Fibroblast of skin of left biceps (primary cell): ENCODE results near the gene TYW1.
"Not testable (repeated sequence)": the region's sequence is repeated elsewhere in the genome, so short reads cannot be mapped to it uniquely, and the experiment has no call there.

ENCODE experiments used
- DNase-seq, 2 experiments: peaks; one replicate each; pipeline ENCODE4 v3.0.0-alpha.2; 2013; ENCODE audit warnings: low read depth in 2 of 2

Gene TYW1

DNA sequence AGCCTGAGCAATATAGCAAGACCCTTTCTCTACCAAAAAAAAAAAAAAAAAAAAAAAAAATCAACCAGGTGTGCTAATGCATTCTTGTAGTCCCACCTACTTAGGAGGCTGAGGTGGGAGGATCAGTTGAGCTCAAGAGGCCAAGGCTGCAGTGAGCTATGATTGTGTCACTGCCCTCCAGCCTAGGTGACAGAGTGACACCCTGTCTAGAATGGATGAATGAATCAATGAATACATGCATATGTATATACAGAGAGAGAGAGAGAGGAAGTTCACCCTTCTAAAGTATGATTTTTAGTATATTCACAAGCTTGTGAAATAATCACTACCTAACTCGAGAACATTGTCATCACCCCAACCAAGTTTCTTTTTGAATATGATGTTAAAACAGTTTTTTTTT lies 138.3 kb downstream of the TYW1 start:
- DNase-seq: not testable (repeated sequence)

DNA sequence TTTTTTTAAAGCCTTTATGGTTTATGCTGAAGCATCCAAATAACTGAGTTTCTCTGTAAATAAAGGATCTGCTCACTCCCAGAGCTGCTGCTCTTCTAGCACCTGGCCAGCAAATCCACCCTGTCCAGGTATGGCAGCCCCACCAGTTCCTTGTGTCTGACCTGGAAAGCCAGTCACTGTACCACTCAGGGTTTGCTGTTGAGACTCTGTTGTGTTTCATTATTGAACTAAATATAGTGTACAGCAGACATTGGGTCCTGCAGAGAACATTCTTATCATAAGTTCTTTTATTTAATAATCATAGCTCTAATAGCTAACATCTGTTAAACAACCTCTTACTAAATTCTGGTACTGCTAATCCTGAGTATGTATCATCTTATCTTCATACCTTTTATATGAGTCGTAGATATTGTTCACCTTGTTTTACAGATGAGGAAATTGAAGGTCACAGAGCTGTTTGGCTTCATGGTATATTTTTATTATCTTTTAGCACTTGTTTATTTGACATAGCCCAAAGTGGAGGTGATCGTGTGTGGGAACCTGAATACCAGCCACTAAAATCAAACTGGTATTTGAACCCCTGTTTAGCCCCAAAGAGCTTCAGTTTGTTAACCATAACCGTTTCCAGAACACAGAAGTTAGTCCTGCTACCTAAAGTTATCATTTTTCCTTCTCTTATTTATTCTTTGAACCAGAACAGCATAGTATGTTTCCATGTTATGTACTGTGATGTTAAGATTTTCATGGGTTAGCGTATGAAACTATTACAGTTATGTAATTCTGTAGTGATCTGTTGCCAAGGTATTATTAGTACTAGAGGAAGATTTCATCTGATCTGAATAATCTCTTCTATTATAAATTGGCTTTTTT lies 139.2 kb downstream of the TYW1 start:
- peak in 1 of 2 experiments; percentile 12 for DNase-seq

DNA sequence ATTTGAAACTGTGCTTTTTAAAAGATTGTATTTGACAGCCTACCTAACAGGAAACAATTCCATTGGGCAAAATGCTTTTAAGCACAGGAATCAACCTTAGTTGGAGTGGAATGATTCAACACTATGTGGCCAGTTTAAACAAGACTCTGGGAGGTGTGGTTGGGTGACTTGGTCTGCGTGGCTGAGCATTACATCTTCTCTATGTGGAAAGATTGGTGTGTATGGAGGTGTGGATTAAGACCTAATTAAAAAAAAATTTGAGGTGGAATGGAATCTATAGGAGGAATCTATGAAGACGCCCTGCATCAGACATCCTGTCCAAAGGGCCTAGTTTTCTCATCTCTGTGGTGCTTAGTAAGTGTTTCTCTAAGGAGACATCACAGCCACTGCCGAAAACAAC lies 140.9 kb downstream of the TYW1 start:
- DNase-seq: not testable (repeated sequence)

DNA sequence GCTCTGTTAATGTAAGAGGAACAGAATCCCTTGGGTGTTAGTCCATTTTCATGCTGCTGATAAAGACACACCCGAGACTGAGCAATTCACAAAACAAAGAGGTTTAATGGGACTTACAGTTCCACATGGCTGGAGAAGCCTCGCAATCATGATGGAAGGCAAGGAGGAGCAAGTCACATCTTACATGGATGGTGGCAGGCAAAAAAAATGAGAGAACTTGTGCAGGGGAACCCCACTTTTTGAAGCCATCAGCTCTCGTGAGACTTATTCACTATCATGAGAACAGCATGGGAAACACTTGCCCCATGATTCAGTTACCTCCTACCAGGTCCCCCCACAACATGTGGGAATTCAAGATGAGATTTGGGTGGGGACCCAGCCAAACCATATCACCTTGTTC lies 143.2 kb downstream of the TYW1 start:
- DNase-seq: not testable (repeated sequence)

DNA sequence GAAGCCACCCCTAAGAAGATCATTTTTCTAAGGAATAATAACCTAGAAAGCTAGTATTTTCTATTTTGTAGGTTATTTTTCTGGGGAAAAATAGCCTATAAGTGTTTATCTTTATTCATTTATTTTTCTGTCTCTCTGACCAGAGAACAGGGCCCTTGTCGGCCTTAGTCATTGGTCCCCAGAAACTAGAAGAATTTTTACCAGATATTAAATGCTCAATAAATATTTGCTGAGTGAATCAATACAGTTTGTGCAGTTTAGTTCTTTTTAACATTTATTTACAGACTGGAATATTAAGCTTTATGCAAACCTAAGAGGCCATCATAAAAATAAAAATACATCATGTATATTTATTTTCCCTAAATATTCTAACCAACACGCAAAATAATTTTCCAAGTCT lies 144.4 kb downstream of the TYW1 start:
- not testable (repeated sequence) for DNase-seq

DNA sequence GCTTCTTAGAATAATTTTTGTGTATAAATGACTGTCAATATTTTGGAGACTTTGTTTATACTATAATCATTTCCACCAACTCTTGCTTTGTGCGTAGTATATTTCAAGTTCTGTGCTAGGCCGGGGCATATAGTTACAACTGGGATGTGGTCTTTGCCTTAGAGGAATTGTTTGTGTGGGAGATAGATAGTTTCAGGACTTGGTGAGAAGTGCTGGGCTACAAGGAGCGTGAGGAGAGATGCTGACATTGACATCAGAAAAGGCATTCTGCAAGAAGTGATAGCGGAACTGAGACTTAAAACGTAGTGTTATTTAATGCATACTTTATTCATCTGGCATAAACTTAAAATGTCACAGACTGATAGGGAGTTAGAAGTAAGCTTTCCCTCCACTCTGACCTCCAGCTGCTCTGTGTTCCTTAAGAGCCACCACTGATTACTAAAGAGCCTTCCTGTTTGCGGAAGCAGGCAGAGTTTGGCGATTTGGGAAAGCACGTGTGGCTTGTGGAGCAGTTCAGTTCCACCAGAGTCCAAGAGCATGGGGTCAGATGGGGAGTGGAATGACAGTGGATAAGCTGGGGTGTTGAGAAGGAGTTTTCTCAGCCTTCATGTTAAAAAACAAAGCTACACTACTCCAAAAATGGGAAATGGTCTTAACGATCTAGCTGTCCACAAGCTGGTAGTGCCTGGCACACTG lies 146.6 kb downstream of the TYW1 start:
- not testable (repeated sequence) for DNase-seq

DNA sequence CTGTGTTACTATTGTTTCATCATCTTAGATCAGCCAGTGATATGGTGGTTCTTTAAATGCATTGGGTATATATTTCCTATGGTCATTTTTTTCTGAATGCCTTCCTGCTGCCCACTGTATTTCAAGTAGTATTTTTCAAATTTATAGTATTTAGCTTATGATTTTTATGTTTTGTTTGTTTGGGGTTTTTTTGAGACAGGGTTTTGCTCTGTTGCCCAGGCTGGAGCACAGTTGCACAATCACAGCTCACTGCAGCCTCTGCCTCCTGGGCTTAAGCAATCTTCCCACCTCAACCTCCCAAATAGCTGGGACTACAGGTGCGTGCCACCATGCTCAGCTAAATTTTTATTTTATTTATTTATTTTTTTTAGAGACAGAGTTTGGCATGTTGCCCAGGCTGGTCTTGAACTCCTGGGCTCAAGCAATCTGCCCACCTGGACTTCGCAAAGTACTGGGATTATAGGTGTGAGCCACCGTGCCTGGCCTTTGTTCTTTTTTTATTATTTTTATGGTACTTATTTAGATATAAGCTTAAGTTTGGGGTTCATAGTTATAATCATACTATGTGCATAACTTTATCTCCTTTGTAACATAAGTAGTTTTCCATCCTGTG lies 149.1 kb downstream of the TYW1 start:
- DNase-seq: not testable (repeated sequence)

DNA sequence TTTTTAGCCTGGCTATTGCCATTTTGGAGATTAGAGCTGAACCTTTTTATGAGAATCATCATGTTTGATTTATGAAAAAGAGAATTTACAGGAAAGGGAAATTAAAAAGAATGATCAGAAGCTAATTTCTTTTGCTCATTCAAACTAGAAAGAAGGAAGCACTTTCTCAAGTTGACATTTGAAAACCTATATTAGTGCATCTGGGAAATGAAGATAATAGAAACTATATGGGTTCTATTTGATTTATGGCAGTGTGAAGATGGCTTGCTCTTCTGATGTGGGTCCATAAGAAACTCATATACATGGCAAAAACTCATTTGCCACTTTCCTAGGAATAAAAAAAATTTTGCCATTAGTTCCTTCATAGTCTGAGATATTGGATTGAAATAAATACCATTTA lies 152.5 kb downstream of the TYW1 start:
- DNase-seq: not testable (repeated sequence)

DNA sequence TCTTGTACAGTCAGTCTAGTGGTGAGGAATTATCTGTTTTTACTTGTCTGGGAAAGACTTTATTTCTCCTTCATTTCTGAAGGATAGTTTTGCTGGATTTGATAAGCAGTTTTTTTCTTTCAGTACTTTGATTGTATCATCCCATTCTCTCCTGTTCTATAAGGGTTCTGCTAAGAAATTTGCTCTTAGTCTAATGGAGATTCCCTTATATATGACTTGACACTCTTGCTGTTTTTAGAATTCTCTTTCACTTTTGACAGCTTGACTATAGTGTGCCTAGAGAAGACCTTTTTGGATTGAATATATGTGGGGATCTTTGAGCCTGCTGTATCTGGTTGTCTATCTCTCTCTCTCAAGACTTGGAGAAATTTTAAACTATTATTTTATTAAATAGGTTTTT lies 157.7 kb downstream of the TYW1 start:
- DNase-seq: not testable (repeated sequence)

DNA sequence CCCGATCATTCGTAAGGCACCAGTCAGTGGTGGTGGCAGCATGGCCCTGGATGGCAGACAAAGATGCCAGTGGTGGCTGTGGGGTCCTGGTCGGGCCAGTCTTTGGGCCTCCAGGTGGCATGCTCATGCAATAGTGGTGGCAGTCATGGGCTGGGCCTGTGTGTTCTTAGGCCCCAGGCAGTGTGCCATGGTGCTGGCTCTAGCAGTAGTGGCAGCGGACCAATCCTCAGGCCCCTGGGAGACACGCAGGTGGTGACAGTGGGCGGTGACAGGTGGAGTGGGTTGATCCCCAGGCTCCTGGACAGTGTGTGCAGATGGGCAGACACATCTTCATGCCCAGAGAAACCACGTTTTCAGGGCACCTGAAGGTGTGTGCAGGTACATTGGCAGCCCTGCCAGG lies 159.4 kb downstream of the TYW1 start:
- DNase-seq: not testable (repeated sequence)

DNA sequence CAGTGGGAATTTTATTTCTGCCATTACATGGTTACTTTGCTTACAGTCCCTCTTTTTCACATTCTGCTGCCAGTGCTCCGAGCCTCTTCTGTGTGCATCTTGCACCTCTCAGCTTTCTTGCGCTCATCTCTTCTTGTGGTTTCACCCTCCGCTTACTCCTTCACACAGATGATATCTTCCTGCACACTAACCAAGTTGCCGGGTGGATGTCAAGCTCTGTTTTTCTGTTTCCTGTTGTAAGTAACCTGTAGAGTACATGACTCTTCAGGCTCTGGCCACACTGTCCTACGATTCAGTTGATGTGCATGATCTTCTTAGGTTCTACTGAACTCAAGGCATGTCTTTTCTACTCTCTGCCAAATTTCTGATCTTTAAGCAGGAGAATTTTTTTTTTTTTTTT lies 166.7 kb downstream of the TYW1 start:
- DNase-seq: not testable (repeated sequence)

DNA sequence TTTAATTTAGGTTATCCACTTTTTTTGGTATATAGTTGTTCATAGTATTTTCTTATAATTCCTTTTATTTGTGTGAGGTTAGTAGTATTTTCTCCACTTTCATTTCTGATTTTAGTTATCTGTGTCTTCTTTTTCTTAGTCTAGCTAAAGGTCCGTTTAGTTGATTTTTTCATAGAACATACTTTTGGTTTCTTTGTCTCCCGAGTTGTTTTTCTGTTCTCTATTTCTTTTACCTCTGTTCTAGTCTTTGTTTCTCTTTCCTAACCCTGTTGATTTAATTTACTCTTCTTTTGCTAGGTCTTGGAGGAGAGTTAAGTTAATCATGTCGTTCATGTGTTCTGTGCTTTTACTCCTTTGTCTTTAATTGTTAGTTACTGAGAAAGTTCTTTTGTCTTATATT lies 174.5 kb downstream of the TYW1 start:
- DNase-seq: not testable (repeated sequence)

DNA sequence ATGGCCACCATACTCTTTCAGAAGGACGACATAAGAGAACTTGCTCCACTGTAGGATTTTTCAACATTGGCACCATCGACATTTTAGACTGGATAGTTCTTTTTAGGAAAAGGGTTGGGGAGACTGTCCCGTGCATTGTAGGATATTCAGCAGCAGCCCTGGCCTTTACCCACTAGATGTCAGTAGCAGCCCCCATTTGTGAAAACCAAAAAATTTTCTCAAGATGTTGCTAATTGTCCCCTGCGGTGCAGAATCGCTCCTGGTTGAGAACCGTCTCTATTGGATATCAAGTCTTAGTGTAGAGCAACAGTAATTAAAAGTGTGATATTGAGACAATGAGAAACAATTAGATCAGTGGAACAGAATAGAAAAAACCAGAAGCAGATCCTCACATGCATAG lies 180.1 kb downstream of the TYW1 start:
- not testable (repeated sequence) for DNase-seq

DNA sequence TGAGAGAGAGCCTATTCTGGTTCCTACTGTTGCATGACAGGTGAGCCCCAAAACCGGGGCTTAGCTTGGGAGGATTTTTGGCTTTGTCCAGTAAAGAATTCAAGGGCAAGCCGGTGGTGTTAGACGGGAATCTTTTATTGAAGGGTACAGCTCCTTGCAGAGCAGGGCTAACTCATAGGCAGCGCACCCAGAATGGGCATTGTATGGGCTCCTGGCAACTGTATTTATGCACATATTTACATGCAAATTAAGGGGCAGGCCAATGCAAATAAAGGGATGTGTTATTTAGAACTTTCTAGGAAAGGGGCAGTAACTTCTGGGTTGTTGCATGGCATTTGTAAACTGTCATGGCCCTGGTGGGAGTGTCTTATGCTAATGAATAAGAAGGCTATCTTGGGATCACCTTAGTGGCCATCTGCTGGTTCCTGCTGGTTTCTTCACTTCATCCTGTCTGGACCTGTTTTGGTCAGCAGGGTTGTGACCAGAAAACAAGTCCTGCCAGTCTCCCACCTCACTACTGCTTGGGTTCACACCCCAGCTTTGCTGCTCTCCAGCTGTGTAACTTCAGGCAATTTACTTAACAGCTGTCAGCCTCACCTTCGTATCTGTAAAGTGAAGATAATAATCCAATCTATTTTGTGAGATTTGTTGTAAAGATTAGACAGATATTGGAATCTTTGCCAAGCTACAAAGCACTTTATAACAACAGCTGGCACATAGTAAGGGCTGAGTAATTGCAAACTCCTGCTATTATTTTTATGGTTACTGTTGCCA lies 182.5 kb downstream of the TYW1 start:
- not testable (repeated sequence) for DNase-seq

DNA sequence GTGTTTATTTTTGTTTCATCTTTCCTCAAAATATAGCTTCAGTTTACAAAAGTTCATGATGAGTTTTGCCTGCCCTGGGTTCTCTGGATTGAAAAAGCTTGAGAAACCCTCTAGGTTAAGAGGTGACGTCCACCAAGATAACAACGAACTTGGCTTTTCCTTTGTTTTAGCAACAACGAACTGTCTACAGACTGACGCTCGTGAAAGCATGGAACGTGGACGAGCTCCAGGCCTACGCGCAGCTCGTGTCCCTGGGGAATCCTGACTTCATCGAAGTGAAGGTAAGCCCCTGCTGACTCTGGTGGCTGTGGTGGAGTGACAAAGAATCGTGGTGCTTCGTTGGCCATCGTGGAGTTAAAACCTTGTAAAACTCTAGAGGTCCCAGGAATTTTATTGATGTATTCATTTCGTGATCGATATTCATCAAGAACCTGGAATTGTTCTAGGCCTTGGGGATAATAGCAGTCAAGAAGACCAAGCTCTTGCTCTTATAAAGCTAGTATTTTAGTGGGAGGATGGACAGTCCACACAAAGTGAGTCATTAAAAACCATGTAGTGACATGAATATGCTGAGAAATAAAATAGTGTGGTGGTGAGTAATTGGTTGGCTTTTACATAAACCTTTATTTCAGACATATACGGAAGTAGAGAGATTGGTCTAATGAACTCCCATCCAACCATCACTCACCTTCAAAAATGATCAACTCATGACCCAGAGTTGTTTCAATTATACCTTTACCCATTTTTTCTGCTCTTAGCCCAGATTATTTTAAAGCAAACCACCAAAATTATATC lies 186.5 kb downstream of the TYW1 start:
- DNase-seq: not testable (repeated sequence)

DNA sequence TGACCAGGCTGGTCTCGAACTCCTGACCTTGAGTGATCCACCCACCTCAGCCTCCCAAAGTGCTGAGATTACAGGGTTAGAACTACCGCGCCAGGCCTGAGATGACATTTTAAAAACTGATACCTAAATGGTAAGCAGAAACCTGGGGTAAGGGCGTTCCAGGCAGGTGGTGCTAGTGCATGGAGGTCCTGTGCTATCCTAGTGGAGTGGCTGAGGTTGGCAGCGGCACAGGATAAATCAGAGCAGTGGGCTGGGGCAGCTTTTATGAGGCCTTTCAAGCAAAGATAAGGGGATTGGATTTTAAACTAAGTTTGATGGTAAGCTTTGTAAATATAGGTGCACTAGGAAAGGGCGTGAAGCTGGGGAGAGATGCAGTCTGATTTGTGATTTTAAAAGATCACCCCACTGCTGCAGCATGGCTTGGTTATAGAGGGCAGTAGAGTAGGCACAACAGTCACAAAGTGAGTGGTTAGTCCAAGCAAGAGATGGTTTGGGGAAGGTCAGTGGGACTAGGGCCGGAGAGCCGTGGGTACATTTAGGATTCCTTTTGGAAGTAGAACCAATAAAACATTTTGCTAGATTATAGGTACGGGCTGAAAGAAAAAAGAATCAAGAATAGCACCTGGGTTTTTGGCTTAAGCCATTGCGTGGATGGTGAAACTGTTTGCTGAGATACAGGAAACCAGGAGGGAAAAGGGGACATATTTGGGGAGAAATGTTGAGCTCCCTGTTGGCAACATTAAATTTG lies 188.5 kb downstream of the TYW1 start:
- DNase-seq: not testable (repeated sequence)

DNA sequence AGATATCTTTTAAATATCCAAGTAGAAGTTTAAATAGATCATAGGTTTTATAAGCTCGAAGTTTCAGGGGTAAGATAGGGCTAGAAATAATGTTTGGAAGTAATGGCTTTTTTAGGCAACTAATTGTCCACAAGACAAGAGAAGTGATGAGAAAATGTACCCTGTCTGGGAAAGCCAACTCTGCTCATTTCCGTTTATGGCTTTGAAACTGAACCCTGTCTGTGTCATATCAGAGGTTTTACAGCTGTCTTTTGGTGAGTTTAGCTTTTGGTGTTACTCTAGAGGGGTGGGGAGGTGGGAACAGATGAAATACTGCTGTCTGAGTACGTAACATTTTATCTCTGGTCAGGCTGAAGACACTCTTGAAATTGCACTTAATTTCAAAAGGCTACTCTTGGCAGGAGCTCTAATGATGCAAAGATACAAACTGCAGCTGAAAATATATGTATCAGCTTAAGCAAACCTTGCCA lies 189.1 kb downstream of the TYW1 start:
- DNase-seq: not testable (repeated sequence)

DNA sequence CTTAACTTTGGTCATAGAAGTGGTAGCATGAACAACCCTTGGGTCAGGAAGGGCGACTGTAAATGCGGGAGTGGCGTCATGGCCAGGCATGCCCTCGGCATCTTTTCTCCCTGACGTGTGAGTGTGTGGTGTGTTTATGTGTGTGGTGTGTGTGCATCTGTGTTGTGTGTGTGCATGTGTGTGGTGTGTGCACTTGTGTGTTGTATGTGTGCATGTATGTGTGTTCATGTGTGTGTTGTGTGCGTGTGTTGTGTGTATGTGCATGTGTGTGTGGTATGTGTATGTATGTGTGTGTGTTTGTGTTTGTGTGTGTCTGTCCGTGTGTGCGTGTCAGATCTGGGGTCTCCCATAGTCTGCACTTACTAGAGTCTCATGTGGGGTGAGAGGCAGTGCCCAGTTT lies 192.5 kb downstream of the TYW1 start:
- DNase-seq: not testable (repeated sequence)

DNA sequence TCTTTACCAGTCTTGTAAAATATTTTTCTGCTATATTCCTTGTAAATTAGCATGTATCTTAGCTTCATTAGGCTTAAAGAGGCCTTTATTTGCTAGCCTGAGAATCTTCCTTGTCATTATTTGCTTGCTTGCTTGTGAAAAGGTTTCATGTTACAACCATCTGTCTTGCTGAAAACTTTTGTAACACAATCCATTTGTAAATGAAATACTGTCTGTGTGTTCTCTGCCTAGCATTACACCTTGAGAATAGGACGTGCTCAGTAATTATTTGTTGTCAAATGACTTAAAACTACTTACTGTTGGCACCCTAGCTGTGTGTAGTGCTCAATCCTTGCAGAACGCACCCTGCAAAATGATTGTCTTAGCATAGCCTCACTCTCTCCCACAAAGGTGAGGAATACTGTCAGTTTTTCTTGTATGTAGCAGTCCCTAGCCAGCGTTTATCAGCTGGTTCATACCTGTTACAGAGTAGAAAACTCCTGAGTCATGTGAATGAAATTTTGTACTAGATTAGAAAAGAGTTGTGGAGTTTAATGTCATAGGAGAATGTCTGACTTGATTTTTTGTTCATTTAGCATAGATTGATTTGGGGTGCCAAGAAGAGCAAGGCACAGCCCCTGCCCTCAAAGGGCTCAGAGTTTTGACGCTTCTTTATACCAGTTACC lies 193.3 kb downstream of the TYW1 start:
- not testable (repeated sequence) for DNase-seq
